K562 (cell line): ENCODE data around the gene ANKZF1. TPM values are rescaled to one million over a fixed set of nuclear protein-coding genes. Genes with fewer than 3 reads are reported as not detected.

ENCODE experiments used
- ATAC-seq: fragments of 200-7000 bp; cut with Tn5 transposase; 3 replicates; pipeline ENCODE4 v1.9.1; 2020; ENCODE audit warnings: moderate library complexity
- BruUV-seq: library from RNA; stranded (reverse); fragments of 400-500 nt; replicated peaks from 2 replicates; lab custom pipeline; 2021; lab: Mats Ljungman, UMichigan
- CTCF ChIA-PET: fragments of 300-600 bp; formaldehyde crosslinking; extraction: SDS; loops from one replicate; lab custom pipeline; 2021; ENCODE audit warnings: low intra/inter-chr PET ratio; lab: Yijun Ruan, JAX
- POLR2A ChIA-PET: fragments of 300-600, 350-650 bp; sonication (Branson Sonifier 250); formaldehyde crosslinking; extraction: SDS; loops from one replicate; lab custom pipeline; 2021; ENCODE audit warnings: antibody characterized with exemption, inconsistent platforms; lab: Yijun Ruan, JAX
- DNase-seq, 4 experiments: peaks; one replicate each; pipeline versions ENCODE4 v3.0.0 to v3.0.0-alpha.2; 2011 to 2018; ENCODE audit warnings: low spot score in 3 of 4, mixed read lengths in 3 of 4; ENCODE audit errors: extremely low read depth in 1 of 4
- FAIRE-seq: peaks from 2 replicates; lab custom pipeline; 2011; peaks lifted over from hg19 to GRCh38; lab: Jason Lieb, UNC
- H2AFZ ChIP-seq: 2 replicates; pipeline ENCODE4 v1.6.0; 2011; ENCODE audit warnings: low read depth, low read length, control low read depth, inconsistent platforms
- H3K27ac ChIP-seq: fragments of 200-600 bp; 3 replicates; pipeline ENCODE4 v1.8.0; 2011; ENCODE audit warnings: low read depth, mild to moderate bottlenecking, control low read depth, inconsistent platforms, low read length, moderate library complexity, mixed read lengths; ENCODE audit errors: extremely low read depth
- H3K27me3 ChIP-seq, 2 experiments: fragments of 300-600 bp in 1 of 2; 2 replicates in 1 of 2; 3 replicates in 1 of 2; pipeline versions ENCODE4 v1.6.0 to v1.8.0; 2011; ENCODE audit warnings: inconsistent platforms in 2 of 2, low read length in 2 of 2, mild to moderate bottlenecking in 1 of 2, mixed read lengths in 1 of 2, moderate library complexity in 1 of 2; ENCODE audit not compliant: control insufficient read depth in 2 of 2, insufficient read depth in 2 of 2
- H3K36me3 ChIP-seq: fragments of 300-600 bp; 3 replicates; pipeline ENCODE4 v1.8.0; 2011; ENCODE audit warnings: mild to moderate bottlenecking, low read length, inconsistent platforms; ENCODE audit not compliant: control insufficient read depth, insufficient read depth
- H3K4me1 ChIP-seq, 2 experiments: fragments of 200-600 bp in 1 of 2; replicated peaks in 1 of 2; 2 replicates in 1 of 2; 3 replicates in 1 of 2; pipeline versions ENCODE4 v1.5.1 to v1.8.0; 2011; ENCODE audit warnings: inconsistent platforms in 2 of 2, low read length in 2 of 2, mild to moderate bottlenecking in 1 of 2, mixed read lengths in 1 of 2, moderate library complexity in 1 of 2; ENCODE audit not compliant: control insufficient read depth in 2 of 2, insufficient read depth in 2 of 2
- H3K4me2 ChIP-seq: 2 replicates; pipeline ENCODE4 v1.6.1; 2011; ENCODE audit warnings: low read length, control low read depth, inconsistent platforms, mixed read lengths; ENCODE audit not compliant: insufficient read depth
- H3K4me3 ChIP-seq: fragments of 200-600 bp; sonication (generic), shearing (Covaris generic); 2 replicates; pipeline ENCODE4 v1.5.1; 2016; ENCODE audit warnings: control low read depth, inconsistent platforms
- H3K79me2 ChIP-seq: fragments of 200-600 bp; 3 replicates; pipeline ENCODE4 v1.8.0; 2011; ENCODE audit warnings: low read length, inconsistent platforms; ENCODE audit not compliant: control insufficient read depth, insufficient read depth
- H3K9ac ChIP-seq, 2 experiments: 2 replicates each; pipeline versions ENCODE4 v1.6.0 to v1.6.1; 2011; ENCODE audit warnings: low read depth in 2 of 2, low read length in 2 of 2, control low read depth in 1 of 2, inconsistent platforms in 1 of 2, mild to moderate bottlenecking in 1 of 2, mixed read lengths in 1 of 2; ENCODE audit not compliant: insufficient read depth in 1 of 2
- H3K9me1 ChIP-seq: one replicate; pipeline ENCODE4 v1.6.0; 2011; ENCODE audit warnings: inconsistent platforms, mild to moderate bottlenecking, low read length, moderate library complexity; ENCODE audit not compliant: control insufficient read depth, insufficient read depth
- H3K9me3 ChIP-seq: replicated peaks from 2 replicates; pipeline ENCODE4 v1.5.1; 2011; ENCODE audit warnings: low read depth, low read length, inconsistent platforms; ENCODE audit not compliant: control insufficient read depth, insufficient read depth
- H4K20me1 ChIP-seq: replicated peaks from 2 replicates; pipeline ENCODE4 v1.6.1; 2011; ENCODE audit warnings: low read length, inconsistent platforms, mixed read lengths; ENCODE audit not compliant: control insufficient read depth, insufficient read depth
- HDAC6 ChIP-seq: IDR thresholded peaks from 2 replicates; pipeline ENCODE4 v1.6.1; 2012; ENCODE audit warnings: low read depth, mild to moderate bottlenecking, control low read depth, inconsistent platforms, low read length, moderate library complexity
- KDM1A ChIP-seq, 2 experiments: fragments of 450-650 bp; IDR thresholded peaks; 2 replicates each; pipeline ENCODE4 v1.6.1; 2016; ENCODE audit warnings: mild to moderate bottlenecking in 2 of 2
- KDM5B ChIP-seq: fragments of 200-600 bp; sonication (generic); IDR thresholded peaks from 2 replicates; pipeline ENCODE4 v1.6.1; 2012; ENCODE audit warnings: low read depth, mild to moderate bottlenecking, moderate library complexity, low read length, control low read depth, inconsistent platforms; ENCODE audit not compliant: insufficient replicate concordance
- TAF7 ChIP-seq: fragments of 450-650 bp; IDR thresholded peaks from 2 replicates; pipeline ENCODE4 v1.6.1; 2016; ENCODE audit warnings: missing genetic modification characterization, missing compliant biosample characterization
- XRCC4 ChIP-seq: IDR thresholded peaks from one replicate; pipeline ENCODE4 v1.6.1; 2011; ENCODE audit not compliant: insufficient read depth, insufficient read length; ENCODE audit errors: extremely low read depth
- YY1 ChIP-seq, 3 experiments: IDR thresholded peaks; 2 replicates each; pipeline ENCODE4 v1.6.1; 2011; ENCODE audit warnings: low read length in 2 of 3, mild to moderate bottlenecking in 2 of 3, moderate library complexity in 2 of 3, borderline replicate concordance in 1 of 3, control low read depth in 1 of 3, low read depth in 1 of 3; ENCODE audit not compliant: insufficient read depth in 3 of 3, insufficient replicate concordance in 2 of 3, control insufficient read depth in 1 of 3, insufficient read length in 1 of 3; ENCODE audit errors: extremely low read depth in 1 of 3
- WGBS: fragments of 100-300 bp; shearing (Covaris generic); methylation state at CpG from one replicate; pipeline ENCODE4 v1.1.6; 2016; ENCODE audit warnings: low coverage, mixed read lengths; ENCODE audit not compliant: insufficient coverage; ENCODE audit errors: missing lambda C conversion rate; 5-methylcytosine and 5-hydroxymethylcytosine counted together
- in situ Hi-C: fragments of 300-500 bp; cut with MboI; formaldehyde crosslinking; loops from 4 replicates; pipeline ENCODE4 v1.15.0; 2018; ENCODE audit warnings: inconsistent platforms, mixed read lengths
- intact Hi-C: fragments of 100-400 bp; cut with micrococcal nuclease; formaldehyde crosslinking; loops from 2 replicates; pipeline ENCODE4 v1.14.2; 2022
- polyA plus RNA-seq, 8 experiments: library from polyadenylated mRNA; depleted of rRNA in 4 of 8; stranded (reverse) in 5 of 8; unstranded in 3 of 8; fragments of >200 nt; fragmentation: Nextera tagmentation in 2 of 8; fragmentation: Illumina TruSeq in 1 of 8; extraction: Ambion mirVana in 2 of 8; extraction: Trizol in 1 of 8; gene quantifications; 2 replicates each; pipeline versions ENCODE4 v1.2.1 to v1.2.3, GENCODE V29; 2011 to 2014; ENCODE audit warnings: inconsistent platforms in 1 of 8, missing spikeins in 1 of 8
- total RNA-seq, 7 experiments: library from RNA; depleted of rRNA in 6 of 7; stranded (reverse); fragments of >200 nt in 6 of 7; fragmentation: Illumina TruSeq in 2 of 7; extraction: Trizol in 2 of 7; gene quantifications; 2 replicates each; pipeline versions ENCODE4 v1.2.1 to v1.2.3, GENCODE V29; 2011 to 2021; ENCODE audit warnings: low replicate concordance in 1 of 7
- TF ChIP-seq, protein P1 (sequence below): sonication (generic); formaldehyde crosslinking; IDR thresholded peaks from 2 replicates; pipeline ENCODE4 v1.8.0; 2022; ENCODE audit warnings: missing genetic modification reagents, mild to moderate bottlenecking, moderate library complexity, borderline replicate concordance

ANKZF1 gene
- total and polyA plus RNA-seq, 9 of the 15 experiments (the other 6 are each of a cell fraction or from before 2014, with no cell fraction given): 3.1 to 60.6 (median 31.0) TPM

DNA sequence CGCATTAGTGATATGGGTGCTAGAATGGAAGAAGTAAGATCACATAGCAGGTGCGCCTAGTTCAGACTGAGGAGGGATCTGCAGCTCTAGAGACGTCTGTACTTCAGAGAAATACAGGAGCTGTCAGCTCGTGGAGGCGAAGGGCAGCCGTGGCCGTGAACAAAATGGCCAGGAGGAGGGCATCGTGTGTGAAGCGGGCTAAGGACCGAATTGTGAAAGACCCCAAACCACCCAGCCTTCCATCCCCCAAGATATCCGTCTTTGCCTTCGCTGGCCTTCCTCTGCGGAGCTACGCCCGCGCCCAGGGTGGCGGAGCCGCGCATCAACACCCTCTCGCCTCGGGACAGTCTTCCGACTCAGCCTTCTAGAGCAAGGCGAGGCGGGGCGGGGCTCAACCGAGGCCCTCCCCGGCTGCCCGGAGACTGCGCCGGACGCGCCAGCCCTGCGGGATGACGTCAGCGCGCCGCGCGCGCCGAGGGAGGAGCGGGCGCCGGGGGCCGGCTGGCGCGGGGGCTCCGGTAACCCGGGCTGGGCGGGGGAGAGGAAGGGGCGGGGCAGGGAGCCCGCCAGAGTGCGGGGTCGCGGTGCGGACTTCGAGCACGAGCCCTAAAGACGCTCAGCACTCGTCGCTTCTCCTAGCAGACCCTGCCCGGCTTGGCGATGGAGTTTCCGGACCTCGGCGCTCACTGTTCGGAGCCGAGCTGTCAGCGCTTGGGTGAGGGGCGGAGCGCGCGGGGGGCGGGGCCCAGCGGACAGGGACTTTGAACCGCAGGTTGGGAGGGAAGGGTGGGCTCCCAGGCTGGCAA is 23.1 kb upstream of the ANKZF1 start, which contains the start of gene ZFAND2B (continued):
- TF ChIP-seq YY1 (IDR thresholded peaks at IDR 0.05; ENCODE audit: borderline replicate concordance in 1 of 3, control insufficient read depth in 1 of 3, extremely low read depth in 1 of 3, insufficient read depth in 3 of 3, insufficient read length in 1 of 3, insufficient replicate concordance in 2 of 3, low read depth in 1 of 3, low read length in 2 of 3): peak in 2 of 3 experiments; percentile 37 to 41
- TF ChIP-seq HDAC6: no peak

GRCh38 chr2:219207134-219207883 is 22.3 kb upstream of the ANKZF1 start:
- WGBS: 31% methylated on average over 11 of the region's 22 CpGs
- in situ Hi-C loops (loop anchor here (5.0 kb wide), 1 partner anchor 35 kb away; the partner anchor contains the start of gene SLC23A3), intact Hi-C loops (loop anchor here (2.0 kb wide), 1 partner anchor 31 kb away; the partner anchor contains the start of gene CNPPD1)
- CTCF ChIA-PET: no interaction called here
- Histone ChIP-seq H3K79me2 (no peaks in the 10 kb centered on the region), H3K9me3 (0 out of 2 replicates have a peak, but pooled peaks cover 2% of the 10 kb centered on the region), H3K4me2 (peak overlapping the region; percentile 84), H4K20me1 (peaks cover 11% of the 10 kb centered on the region; the same call in 1 of the 2 replicates), H3K4me1 (peaks cover 16 to 17% of the 10 kb centered on the region in 2 experiments; a peak in 4 of 5 replicates), H3K27me3 (no peaks in the 10 kb centered on the region), H3K9me1 (no peaks in the 10 kb centered on the region), H3K36me3 (peaks cover 46% of the 10 kb centered on the region; the same call in 2 of the 3 replicates), H3K4me3 (peak overlapping the region; percentile 61), H3K27ac (peak overlapping the region; percentile 75; the same call in 2 of the 3 replicates), H3K9ac (peak overlapping the region; percentile 38 to 93), H2AFZ (no peak overlapping the region)
- POLR2A ChIA-PET: interaction anchor here (0.7 to 1.4 kb wide), 6 partner anchors 8 to 72 kb away, joined by 3 to 6 read pairs (median 4); partner anchors contain the start of gene DNAJB2
- ATAC-seq: no peak; the same call in 2 of the 3 replicates
- peak in 1 of 4 experiments; percentile 90 for DNase-seq
- FAIRE-seq: peak; percentile 67
- BruUV-seq: TSS peak; percentile 82
- TF ChIP-seq, protein P1, sequence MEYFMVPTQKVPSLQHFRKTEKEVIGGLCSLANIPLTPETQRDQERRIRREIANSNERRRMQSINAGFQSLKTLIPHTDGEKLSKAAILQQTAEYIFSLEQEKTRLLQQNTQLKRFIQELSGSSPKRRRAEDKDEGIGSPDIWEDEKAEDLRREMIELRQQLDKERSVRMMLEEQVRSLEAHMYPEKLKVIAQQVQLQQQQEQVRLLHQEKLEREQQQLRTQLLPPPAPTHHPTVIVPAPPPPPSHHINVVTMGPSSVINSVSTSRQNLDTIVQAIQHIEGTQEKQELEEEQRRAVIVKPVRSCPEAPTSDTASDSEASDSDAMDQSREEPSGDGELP: peak; percentile 32; the same call in 1 of the 2 replicates
- TF ChIP-seq XRCC4 (no peak), KDM5B (peak; percentile 3), KDM1A (IDR thresholded peaks at IDR 0.05) (no peak), TAF7 (tag) (no peak)
